HL-60 (cell line): Measurements from ENCODE around the gene TMPRSS6.

ENCODE experiments used
- CTCF ChIP-seq: IDR thresholded peaks from one replicate; pipeline ENCODE4 v1.5.1; 2011; ENCODE audit warnings: low read length, control low read depth, inconsistent platforms; ENCODE audit not compliant: insufficient read depth
- GABPA ChIP-seq: IDR thresholded peaks from 2 replicates; pipeline ENCODE4 v1.6.1; 2012; ENCODE audit warnings: low read depth
- POLR2AphosphoS5 ChIP-seq: IDR thresholded peaks from 2 replicates; pipeline ENCODE4 v1.6.1; 2012; ENCODE audit warnings: low read depth
- REST ChIP-seq: IDR thresholded peaks from 2 replicates; pipeline ENCODE4 v1.6.1; 2012; ENCODE audit warnings: low read depth; ENCODE audit not compliant: insufficient replicate concordance
- SPI1 ChIP-seq: IDR thresholded peaks from 2 replicates; pipeline ENCODE4 v1.6.1; 2012; ENCODE audit warnings: low read depth, mild to moderate bottlenecking, borderline replicate concordance

- TF ChIP-seq CTCF (no peak), POLR2AphosphoS5 (no peak), GABPA (no peak), REST (no peak), SPI1 (no peak)
Measured at GRCh38 chr22:37148031-37148651, 38.6 kb upstream of the TMPRSS6 start.
